GM19372 (cell line): ENCODE results near the gene LGI2.
"Not testable (repeated sequence)": the region's sequence is repeated elsewhere in the genome, so short reads cannot be mapped to it uniquely, and the experiment has no call there.

Experiments
- ATAC-seq: cut with Tn5 transposase; IDR thresholded peaks from one replicate; pipeline ENCODE4 v1.9.1; 2021; ENCODE audit warnings: mild to moderate bottlenecking, low read depth, moderate library complexity; ENCODE audit not compliant: unreplicated experiment

Gene LGI2, protein sequence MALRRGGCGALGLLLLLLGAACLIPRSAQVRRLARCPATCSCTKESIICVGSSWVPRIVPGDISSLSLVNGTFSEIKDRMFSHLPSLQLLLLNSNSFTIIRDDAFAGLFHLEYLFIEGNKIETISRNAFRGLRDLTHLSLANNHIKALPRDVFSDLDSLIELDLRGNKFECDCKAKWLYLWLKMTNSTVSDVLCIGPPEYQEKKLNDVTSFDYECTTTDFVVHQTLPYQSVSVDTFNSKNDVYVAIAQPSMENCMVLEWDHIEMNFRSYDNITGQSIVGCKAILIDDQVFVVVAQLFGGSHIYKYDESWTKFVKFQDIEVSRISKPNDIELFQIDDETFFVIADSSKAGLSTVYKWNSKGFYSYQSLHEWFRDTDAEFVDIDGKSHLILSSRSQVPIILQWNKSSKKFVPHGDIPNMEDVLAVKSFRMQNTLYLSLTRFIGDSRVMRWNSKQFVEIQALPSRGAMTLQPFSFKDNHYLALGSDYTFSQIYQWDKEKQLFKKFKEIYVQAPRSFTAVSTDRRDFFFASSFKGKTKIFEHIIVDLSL

DNA sequence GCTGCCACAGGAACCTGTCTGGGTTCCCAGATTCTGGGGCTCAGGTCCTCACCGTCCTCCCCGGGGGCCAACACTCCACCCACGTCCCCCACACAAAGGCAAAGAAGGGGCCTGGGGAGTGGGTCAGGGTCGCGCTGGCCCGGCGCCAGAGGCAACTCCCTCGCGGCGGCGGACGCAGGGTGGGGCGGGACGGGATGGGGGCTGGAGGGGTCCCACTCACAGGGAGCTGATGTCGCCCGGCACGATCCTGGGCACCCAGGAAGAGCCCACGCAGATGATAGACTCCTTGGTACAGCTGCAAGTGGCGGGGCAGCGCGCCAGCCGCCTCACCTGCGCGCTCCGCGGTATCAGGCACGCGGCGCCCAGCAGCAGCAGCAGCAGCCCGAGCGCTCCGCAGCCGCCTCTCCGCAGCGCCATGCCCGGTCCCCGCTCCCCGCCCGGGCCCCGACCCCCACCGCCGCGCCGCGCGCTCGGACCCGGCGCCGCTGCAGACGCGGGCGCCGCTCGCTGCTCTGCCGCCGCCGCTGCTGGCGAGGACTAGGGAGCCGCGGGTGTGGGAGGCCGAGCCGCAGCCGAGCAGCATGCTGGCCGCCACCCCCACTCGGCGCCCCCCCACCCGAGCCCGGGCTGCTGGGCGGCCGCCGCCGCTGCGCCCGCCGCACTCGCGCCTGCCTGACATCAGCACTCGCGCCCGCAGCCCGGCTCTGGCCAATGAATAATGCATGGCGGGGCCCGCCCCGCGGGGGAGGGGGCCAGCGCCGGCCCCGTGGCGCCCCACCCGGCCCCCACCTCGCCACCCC is at the start of gene LGI2:
TSS of gene LGI2 (minus strand) at position 670 of the 800 bp plus-strand sequence. CDS start at position 417, 253 bp downstream.
- no peak for ATAC-seq

DNA sequence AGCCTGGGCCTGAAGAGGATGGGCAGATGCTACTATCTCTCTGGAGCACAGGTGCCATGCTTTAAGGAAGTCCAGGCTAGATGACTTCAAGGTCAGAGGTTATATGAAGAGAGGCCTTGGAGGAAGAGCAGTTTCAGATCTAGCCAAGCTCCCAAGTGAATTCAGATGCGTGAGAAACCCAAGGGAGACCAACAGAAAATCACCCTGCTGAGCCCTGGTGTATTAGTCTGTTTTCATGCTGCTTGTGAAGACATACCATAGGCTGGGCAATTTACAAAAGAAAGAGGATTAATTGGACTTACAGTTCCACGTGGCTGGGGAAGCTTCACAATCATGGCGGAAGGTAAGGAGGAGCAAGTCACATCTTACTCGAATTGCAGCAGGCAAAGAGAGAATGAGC is 47.8 kb upstream of the LGI2 start:
- no peak for ATAC-seq

DNA sequence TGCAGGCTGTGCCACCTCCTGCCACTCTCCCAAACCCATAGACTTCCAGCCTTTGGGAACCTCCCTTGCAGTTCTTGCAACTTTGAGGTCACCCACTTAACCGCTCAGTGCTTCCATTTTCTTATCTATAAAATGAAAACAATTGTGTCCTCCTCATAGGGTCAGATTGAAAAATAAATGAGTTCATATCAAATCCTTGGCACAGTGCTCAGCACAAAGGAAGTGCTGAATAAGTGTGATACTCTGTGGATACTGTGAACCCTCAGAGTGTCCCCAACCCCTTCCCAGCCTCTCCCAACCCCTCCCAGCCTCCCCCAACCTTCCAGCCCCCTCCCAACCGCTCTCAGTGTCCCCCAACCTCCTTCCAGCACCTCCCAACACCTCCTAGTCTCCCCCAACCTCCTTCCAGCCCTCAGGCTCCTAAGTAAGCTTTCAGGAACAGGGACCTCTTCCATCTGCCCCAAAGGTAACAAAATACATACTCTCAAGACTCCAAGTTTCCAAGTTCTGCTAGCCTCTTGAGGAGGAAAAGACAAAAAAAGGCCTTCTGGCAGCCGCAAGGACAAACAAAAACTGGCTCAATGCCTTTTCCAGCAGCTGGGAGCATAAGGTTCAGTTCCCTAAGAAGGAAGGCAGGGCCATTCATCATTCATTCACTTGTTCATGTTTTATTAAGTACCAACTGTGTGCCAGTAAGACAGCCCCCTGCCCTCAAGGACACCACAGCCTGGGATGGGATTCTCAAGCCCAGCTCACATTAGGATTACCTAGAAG is 46.1 kb upstream of the LGI2 start:
- no peak for ATAC-seq

DNA sequence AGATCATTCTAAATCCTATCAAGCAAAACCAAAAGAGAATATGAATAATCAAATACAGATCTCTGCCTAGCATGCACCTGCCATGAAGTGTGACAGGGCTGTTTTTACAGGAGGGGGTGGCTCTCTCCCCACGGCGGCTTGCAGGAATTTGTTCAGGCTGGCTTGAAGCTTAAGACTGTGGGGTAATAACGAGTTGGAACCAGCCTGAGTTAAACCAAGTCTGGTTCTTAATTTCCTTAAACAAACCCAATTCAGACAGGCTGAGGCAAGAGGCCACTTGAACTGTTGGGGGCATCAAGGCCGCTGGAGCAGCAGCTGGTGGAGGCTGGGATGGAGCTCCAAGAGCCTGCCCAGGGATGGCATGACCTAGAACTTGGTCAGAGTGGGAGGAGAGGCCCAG is 45.1 kb upstream of the LGI2 start:
- ATAC-seq, result no peak

DNA sequence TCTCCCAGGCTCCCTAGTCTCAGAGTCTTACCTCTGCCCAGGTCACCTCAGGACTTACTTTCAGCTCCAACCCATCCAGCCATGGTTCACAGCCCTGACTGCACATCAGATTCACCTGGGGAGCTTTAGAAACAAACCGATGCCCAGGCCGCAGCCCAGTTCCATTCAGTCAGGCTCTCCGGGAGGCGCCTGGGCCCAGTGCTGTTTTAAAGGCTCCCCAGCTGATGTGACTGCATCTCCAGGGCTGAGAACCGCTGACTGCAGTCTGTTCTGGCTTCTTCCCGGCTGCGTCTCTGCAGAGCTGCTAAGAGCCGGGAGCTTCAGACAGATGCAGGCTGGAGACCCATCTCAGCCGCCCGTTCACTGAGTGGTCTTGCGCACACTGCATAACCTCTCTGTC is 44.4 kb upstream of the LGI2 start:
- no peak for ATAC-seq

DNA sequence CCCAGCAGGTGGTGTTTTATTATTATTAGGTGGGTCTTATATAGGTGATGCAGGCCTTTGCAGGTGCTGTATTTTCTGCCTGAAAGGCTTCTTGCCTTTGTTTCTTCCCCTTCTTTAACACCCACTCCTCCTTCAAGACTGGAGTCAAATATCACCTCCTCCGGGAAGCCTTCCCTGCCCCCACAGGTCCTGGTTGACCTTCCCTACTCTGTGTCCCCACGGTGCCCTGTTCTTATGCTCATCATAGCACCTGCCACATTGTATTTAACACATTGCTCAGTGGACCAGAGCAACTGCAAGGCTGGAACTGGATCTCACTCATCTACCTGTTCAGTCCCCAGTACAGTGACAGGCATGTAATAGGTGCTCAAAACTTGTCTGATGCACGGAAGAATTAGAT is 39.8 kb upstream of the LGI2 start:
- no peak for ATAC-seq

DNA sequence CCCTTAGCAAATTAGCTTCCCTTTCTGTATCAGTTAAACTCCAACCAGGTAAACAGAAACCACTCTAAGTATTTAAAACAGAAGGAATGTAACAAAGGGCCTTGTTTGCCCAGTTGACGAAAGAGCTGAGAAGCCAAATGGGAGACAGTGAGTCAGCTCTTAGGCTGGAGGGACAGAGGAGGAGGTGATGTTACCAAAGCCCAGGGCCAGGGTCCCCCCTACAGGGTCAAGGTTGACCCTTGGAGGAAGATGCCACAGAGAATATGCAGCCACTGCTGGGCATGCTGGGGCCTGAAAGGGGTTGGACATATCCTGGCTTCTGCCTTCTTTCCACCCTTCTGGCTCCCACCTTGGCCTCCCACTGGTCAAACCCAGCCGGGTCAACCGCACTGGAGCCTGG is 38.3 kb upstream of the LGI2 start:
- no peak for ATAC-seq

DNA sequence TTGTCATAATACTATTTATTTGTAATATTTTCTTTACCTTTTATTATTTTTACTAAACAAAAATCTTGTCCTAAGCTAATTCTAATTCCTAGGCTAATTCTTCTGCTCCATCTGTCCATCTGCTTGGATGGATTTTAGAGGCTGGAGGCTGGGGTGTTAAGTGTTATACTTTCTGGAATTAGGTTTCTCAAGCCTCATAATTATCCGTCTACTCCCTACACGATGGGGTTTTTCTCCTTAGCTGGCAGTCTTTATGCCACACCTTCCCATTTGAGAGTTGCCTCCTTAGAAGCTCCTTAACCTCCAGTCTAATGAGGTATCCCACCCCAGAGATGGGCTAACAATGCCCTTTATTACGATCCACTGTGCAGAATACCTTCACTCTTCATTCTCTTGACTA is 37.6 kb upstream of the LGI2 start:
- ATAC-seq, result no peak

DNA sequence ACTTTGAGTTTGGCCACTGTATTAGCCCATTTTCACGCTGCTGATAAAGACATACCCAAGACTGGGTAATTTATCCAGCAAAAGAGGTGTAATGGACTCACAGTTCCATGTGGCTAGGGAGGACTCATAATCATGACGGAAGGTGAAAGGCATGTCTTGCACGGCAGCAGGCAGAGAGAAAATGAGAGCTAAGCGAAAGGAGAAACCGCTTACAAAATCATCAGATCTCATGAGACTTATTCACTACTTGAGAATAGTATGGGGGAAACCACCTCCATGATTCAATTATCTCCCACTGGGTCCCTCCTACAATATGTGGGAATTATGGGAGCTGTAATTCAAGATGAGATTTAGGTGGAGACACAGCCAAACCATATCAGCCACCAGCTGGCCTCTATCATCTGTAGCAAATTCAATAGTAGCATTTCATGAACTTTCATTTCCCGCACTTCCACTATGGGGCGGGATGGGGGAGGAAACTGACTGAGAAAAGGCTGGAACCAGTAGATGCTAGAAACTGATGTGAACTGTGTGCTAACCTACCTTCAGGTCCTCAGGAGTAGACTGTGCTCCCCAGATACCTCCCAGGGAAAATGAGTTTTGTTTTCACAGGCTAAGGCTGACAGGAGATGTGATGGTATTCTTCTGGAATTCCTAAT is 35.3 kb upstream of the LGI2 start:
- no peak for ATAC-seq

DNA sequence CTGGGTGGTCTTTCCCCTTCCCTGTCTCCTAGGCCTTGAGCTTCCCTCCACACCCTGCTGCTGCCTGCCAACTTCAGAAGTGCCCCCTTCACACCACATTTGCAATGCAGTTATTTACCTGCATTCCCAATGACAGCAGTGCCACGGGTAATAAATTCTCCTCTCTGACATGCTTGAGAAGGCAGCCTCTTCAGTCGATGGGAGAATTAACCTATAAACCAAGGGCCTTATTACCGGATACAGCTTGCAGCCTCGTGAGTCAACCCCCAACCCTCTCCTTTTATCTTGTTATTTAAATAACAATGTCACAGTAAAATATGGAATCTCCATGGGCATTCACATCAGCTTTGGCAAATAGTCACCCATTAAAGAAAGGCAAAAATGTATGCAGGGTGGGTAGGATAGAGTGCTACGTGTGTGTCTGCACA is 34.7 kb upstream of the LGI2 start:
- no peak for ATAC-seq

DNA sequence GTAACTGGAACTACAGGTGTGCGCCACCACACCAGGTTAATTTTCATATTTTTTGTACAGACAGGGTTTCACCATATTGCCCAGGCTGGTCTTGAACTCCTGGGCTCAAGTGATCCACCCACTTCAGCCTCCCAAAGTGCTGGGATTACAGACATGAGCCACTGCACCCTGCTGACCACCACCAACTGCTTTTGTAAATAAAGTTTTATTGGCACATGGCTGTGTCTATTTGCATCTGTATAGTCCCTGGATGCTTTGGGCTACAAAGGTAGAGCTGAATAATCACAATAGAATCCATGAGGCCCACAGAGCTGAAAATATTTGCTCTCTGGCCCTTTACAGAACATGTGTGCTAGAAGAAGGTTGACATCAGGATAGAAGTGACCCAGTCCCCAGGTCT is 33.7 kb upstream of the LGI2 start:
- ATAC-seq, result not testable (repeated sequence)

DNA sequence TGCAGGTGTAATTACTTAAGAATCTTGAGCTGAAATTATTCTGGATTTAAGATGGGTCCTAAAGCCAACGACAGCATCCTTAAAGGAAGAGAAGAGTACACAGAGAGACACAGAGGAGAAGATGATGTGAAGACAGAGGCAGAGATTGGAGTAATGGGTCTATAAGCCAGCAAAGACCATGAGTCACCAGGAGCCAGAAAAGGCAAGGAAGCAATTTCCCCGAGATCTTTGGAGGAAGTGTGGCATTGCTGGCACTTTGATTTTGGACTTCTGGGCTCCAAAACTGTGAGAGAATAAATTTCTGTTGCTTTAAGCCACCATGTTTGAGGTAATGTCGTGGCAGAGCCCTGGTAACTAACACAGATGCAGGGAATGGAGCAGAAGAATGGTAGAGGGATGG is 32.4 kb upstream of the LGI2 start:
- ATAC-seq, result no peak

DNA sequence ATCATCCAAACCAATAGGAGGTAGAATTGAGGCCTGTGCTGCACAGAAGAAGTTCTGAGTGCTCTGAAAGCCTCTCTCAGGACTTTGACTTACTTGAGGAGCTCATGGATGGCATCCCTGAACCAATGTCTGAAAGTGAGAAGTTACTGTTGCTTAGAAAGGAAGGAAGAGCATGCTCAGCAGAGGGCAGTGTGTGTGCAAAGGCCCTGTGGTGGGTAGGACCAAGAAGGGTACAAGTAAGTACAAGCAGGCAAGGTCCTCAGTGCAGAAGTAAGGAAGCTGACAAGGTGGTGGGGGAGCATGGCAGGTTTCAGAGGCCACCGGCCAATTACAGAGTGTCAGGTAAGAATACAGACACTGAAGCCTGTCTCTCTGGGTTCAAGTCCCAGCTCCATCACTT is 31.4 kb upstream of the LGI2 start:
- no peak for ATAC-seq

DNA sequence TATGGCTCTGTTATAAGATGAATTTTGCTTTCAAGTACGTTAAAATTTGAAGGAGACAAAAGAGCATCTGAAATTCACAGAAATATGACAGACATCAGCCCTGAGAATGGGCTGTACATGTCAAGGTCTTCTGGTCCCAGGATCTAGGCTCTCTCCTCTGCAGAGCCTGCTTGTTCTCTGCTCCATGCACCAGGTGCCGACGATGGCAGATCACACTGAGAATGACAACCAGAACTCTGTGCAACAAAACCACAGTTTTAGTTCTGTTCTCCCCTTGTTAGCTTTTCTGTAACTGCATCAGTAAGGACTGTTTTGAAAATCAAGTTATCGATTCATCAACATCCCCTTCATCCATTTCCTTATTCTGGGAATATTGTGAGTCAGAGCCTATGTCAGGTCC is 30.9 kb upstream of the LGI2 start:
- no peak for ATAC-seq

DNA sequence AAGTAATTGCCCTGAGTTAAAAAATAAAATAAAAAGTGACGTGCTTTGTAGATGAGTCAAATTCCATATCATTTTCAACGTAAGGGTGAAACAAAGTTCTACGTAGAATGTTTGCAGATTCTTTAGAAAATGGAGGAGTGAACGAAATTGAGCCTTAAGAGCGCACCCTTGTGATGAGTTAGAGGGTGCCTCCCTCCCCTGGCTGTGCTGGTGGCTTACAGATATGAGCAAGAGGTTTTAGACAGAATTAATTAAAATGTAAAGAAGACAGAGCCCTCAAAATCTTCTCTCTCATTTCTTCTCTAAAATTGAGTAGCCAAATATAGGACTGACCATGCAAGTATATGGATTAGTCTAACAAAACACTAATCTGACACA is 30.2 kb upstream of the LGI2 start:
- ATAC-seq, result no peak

DNA sequence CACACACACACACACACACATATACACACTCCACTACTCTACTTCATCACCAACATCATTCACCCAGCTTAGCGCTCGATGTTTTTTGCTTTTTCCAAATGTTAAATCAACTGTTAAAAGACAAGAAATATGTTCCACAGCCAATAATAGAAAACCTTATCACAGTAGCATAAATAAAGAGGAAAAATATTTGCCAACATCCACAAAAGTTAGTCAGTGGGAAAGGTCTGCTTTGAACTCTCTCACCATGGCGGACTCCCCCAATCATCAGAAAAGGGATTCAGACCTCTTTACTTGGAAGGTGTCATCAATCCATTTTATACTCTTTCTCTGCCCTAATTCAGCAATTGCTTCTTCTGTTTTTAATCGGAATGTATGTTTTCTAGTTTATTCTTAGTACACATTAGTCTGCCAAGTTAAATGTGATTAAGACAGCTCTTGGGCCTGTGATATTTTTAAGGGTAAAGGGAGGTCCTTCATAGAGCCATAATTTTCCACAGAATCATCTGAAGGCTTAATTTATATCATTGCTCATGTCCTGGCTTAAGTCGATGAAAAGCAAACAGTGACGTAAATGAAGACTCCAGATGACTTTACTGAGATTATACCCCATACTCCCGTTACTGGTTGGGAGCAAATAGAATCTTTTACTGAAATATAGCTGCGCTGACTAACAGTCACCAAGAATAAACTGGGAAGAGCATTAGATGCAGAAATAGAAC is 29.7 kb upstream of the LGI2 start:
- no peak for ATAC-seq

DNA sequence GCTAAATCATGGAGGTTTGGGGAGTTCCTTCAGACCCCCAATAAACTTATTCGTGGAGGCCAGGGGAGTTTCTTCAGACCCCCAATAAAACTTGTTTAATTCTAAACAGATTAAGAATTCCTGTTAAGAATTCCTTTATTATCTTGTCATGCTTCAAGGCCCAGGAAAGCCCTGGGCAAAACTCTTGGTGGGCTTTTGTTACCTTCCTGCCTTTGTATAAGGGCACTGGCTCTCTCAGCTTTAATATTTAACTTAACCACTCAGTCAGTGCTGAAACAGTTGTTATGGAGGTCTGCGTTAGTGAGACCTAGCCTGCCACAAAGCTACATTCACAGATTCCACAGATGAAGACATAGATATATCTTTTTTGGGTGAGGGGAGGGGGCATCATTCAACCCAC is 29.0 kb upstream of the LGI2 start:
- ATAC-seq, result no peak

DNA sequence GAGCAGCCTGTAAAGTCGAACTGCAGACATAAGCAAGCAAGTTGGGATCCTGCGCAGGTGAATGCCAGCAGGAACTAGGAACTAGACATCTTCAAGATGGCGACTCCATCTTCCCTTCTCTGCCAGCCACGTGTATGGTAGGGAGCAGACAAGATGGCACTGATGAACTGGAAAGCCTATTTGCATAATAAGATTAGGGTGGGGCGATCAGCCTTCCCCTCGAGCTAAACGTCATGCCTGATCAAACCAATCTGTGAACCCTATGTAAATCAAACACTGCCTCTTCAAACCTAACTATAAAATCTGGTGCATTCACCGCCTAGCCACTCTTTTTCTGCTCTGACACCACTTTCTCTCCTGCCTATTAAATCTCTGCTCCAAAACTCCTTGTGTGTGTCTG is 28.1 kb upstream of the LGI2 start:
- ATAC-seq, result no peak

DNA sequence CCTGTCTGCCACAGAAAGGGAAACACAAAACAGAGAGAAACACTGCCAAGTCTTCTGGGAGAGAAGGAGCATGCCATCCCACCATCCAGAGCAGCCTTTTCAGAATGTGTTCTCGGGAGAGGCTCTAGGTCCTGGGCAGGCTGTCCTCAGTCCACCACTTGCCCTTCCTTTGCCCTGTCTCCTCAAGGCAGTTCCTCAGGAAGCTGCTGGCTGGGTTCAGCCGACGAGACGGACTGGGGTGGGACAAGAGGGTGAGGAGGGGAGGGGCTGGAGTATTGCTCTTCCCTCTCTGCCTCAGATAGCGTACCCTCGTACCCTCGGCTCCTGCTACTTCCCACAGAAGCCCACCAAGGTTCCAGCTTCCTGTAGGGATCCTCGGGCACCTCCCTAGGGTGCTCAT is 26.6 kb upstream of the LGI2 start:
- ATAC-seq, result no peak

DNA sequence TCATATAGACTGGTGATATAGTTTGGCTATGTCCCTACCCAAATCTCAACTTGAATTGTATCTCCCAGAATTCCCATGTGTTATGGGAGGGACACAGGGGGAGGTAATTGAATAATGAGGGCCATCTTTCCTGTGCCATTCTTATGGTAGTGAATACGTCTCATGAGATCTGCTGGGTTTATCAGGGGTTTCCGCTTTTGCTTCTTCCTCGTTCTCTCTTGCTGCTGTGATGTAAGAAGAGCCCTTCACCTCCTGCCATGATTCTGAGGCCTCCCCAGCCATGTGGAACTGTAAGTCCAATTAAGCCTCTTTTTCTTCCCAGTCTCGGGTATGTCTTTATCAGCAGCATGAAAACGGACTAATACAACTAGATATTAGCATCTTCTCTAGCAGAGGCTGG is 21.3 kb upstream of the LGI2 start:
- not testable (repeated sequence) for ATAC-seq
